Endothelial cell of umbilical vein (primary cell): ENCODE measurements around the gene KANSL1. TPM values are rescaled to one million over a fixed set of nuclear protein-coding genes. Genes with fewer than 3 reads are reported as not detected.

Source experiments
- BruUV-seq: library from RNA; stranded (reverse); fragments of 400-500 nt; replicated peaks from 2 replicates; lab custom pipeline; 2021; lab: Mats Ljungman, UMichigan
- CTCF ChIA-PET: fragments of 300-600, 350-600 bp; sonication (Branson Sonifier 250); formaldehyde crosslinking; loops from one replicate; lab custom pipeline; 2021; ENCODE audit warnings: antibody characterized with exemption, inconsistent platforms; lab: Charles Lee
- POLR2A ChIA-PET: fragments of 300-600, 350-600 bp; sonication (Branson Sonifier 250); formaldehyde crosslinking; loops from one replicate; lab custom pipeline; 2021; ENCODE audit warnings: antibody characterized with exemption, inconsistent platforms; lab: Charles Lee
- DNase-seq: peaks from one replicate; pipeline ENCODE4 v3.0.0-alpha.2; 2011; ENCODE audit warnings: low read depth, low spot score
- FAIRE-seq: peaks from 2 replicates; lab custom pipeline; 2011; peaks lifted over from hg19 to GRCh38; lab: Jason Lieb, UNC
- H2AFZ ChIP-seq: 2 replicates; pipeline ENCODE4 v1.6.0; 2012; ENCODE audit warnings: low read depth, low read length, control low read depth, inconsistent platforms
- H3K27ac ChIP-seq: 2 replicates; pipeline ENCODE4 v1.5.1; 2011; ENCODE audit warnings: low read depth, mild to moderate bottlenecking, control low read depth, low read length, moderate library complexity; ENCODE audit not compliant: insufficient read depth
- H3K27me3 ChIP-seq, 2 experiments: 2 replicates each; pipeline versions ENCODE4 v1.6.0 to v1.6.1; 2011; ENCODE audit warnings: low read length in 2 of 2, mixed read lengths in 1 of 2; ENCODE audit not compliant: control insufficient read depth in 2 of 2, insufficient read depth in 2 of 2
- H3K36me3 ChIP-seq, 2 experiments: 2 replicates in 1 of 2; 3 replicates in 1 of 2; pipeline ENCODE4 v1.5.1; 2011; ENCODE audit warnings: low read length in 2 of 2, mild to moderate bottlenecking in 1 of 2, moderate library complexity in 1 of 2; ENCODE audit not compliant: control insufficient read depth in 2 of 2, insufficient read depth in 2 of 2; ENCODE audit errors: extremely low read depth in 1 of 2
- H3K4me1 ChIP-seq: 3 replicates; pipeline ENCODE4 v1.5.1; 2011; ENCODE audit warnings: mild to moderate bottlenecking, low read length; ENCODE audit not compliant: control insufficient read depth, insufficient read depth; ENCODE audit errors: extremely low read depth
- H3K4me2 ChIP-seq: 2 replicates; pipeline ENCODE4 v1.6.1; 2011; ENCODE audit warnings: low read length, control low read depth, mixed read lengths; ENCODE audit not compliant: insufficient read depth
- H3K4me3 ChIP-seq, 3 experiments: fragments of 200-600 bp in 1 of 3; sonication (generic), shearing (Covaris generic) in 1 of 3; replicated peaks in 1 of 3; 2 replicates each; pipeline ENCODE4 v1.5.1; 2011 to 2016; ENCODE audit warnings: control low read depth in 3 of 3, low read length in 3 of 3, mild to moderate bottlenecking in 2 of 3, inconsistent platforms in 1 of 3, low read depth in 1 of 3, moderate library complexity in 1 of 3; ENCODE audit not compliant: insufficient read depth in 1 of 3
- H3K79me2 ChIP-seq: 2 replicates; pipeline ENCODE4 v1.6.0; 2012; ENCODE audit warnings: low read length, inconsistent platforms; ENCODE audit not compliant: control insufficient read depth, insufficient read depth
- H3K9ac ChIP-seq: replicated peaks from 2 replicates; pipeline ENCODE3; 2011; ENCODE audit warnings: low read length, control low read depth; ENCODE audit not compliant: insufficient read depth; ENCODE audit errors: extremely low read depth
- H3K9me1 ChIP-seq: replicated peaks from 3 replicates; pipeline ENCODE4 v1.6.0; 2011; ENCODE audit warnings: mild to moderate bottlenecking, low read length; ENCODE audit not compliant: control insufficient read depth, insufficient read depth; ENCODE audit errors: extremely low read depth
- H3K9me3 ChIP-seq: replicated peaks from 2 replicates; pipeline ENCODE4 v1.5.1; 2012; ENCODE audit warnings: low read length, inconsistent platforms; ENCODE audit not compliant: control insufficient read depth, insufficient read depth
- H4K20me1 ChIP-seq: replicated peaks from 2 replicates; pipeline ENCODE3; 2011; ENCODE audit warnings: mild to moderate bottlenecking, low read length; ENCODE audit not compliant: control insufficient read depth, insufficient read depth; ENCODE audit errors: extremely low read depth
- EZH2 ChIP-seq: IDR thresholded peaks from 2 replicates; pipeline ENCODE4 v1.6.1; 2012; ENCODE audit warnings: borderline replicate concordance, low read depth, mild to moderate bottlenecking, moderate library complexity, low read length, inconsistent platforms; ENCODE audit not compliant: severe bottlenecking
- FOS ChIP-seq: IDR thresholded peaks from 2 replicates; pipeline ENCODE4 v1.6.1; 2011; ENCODE audit warnings: mild to moderate bottlenecking, low read length, moderate library complexity, borderline replicate concordance; ENCODE audit not compliant: insufficient read depth
- GATA2 ChIP-seq: IDR thresholded peaks from 2 replicates; pipeline ENCODE4 v1.7.0; 2011; ENCODE audit warnings: low read depth, mild to moderate bottlenecking, moderate library complexity, mixed read lengths, low read length; ENCODE audit not compliant: insufficient read length, insufficient read depth
- JUN ChIP-seq: IDR thresholded peaks from 2 replicates; pipeline ENCODE4 v1.6.1; 2011; ENCODE audit warnings: borderline replicate concordance, low read depth; ENCODE audit not compliant: insufficient read length, insufficient read depth
- MYC ChIP-seq: IDR thresholded peaks from one replicate; pipeline ENCODE4 v1.6.1; 2011; ENCODE audit warnings: mild to moderate bottlenecking, low read depth, low read length
- POLR2A ChIP-seq: IDR thresholded peaks from 2 replicates; pipeline ENCODE4 v1.6.1; 2012; ENCODE audit warnings: low read depth, mild to moderate bottlenecking, control low read depth, low read length
- dilution Hi-C: fragments of 300-500 bp; cut with MboI; formaldehyde crosslinking; loops from one replicate; pipeline ENCODE4 v1.15.0; 2019; ENCODE audit warnings: low sequenced_read_pairs; ENCODE audit not compliant: extremely low pct_ligation_motif_present
- intact Hi-C: fragments of 100-400 bp; cut with micrococcal nuclease; formaldehyde crosslinking; loops from one replicate; pipeline ENCODE4 v1.10.0; 2022
- polyA plus RNA-seq, 4 experiments: library from polyadenylated mRNA; depleted of rRNA in 3 of 4; stranded (reverse) in 3 of 4; unstranded in 1 of 4; fragments of >200 nt; gene quantifications; 2 replicates each; pipeline versions ENCODE4 v1.2.1 to v1.2.3, GENCODE V29; 2011 to 2012; ENCODE audit warnings: missing spikeins in 1 of 4
- total RNA-seq: library from RNA; stranded (reverse); gene quantifications from 2 replicates; pipeline ENCODE4 v1.2.3, GENCODE V29; 2021
- TF ChIP-seq, protein P1 (sequence below): IDR thresholded peaks from 2 replicates; pipeline ENCODE4 v1.6.1; 2011; ENCODE audit not compliant: insufficient read depth, insufficient read length
- TF ChIP-seq, protein P2 (sequence below), 2 donors: IDR thresholded peaks; 1 replicate in 1 of 2; 2 replicates in 1 of 2; pipeline ENCODE4 v1.5.1; 2011; ENCODE audit warnings: low read length in 2 of 2, mild to moderate bottlenecking in 2 of 2, moderate library complexity in 2 of 2, control low read depth in 1 of 2, inconsistent platforms in 1 of 2, low read depth in 1 of 2; ENCODE audit not compliant: insufficient read depth in 1 of 2; ENCODE audit errors: extremely low read depth in 1 of 2

Gene KANSL1
- total and polyA plus RNA-seq, 2 donors (not counting 3 experiments of a cell fraction or from before 2014, with no cell fraction given): 29.1 to 74.0 TPM

DNA sequence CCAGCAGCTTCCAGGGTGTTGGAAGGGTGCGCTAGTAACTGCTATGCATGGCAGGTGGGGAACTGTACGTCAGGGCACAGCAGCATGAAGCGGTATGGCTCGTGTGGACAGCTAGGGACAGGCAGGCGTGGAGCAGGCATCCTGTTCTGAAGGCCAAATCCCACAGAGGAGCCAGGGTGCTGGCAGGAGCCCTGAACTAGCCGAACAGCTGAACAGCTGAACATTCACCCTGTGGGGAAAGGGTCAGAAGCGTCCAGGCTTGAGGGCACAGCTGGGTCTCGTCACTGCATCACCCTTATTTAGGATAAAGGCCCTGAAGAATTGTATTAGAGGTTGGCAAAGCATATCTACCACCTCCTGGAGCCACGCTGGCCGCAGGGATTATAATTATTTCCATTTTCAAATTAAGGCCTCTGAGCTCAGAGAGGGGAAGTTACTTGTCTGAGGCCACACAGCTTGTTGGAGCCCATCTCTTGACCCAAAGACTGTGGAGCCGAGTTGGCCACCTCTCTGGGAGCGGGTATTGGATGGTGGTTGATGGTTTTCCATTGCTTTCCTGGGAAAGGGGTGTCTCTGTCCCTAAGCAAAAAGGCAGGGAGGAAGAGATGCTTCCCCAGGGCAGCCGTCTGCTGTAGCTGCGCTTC is 197.5 kb downstream of the KANSL1 start:
- no peaks in the 10 kb centered on the region for H3K9me3 ChIP-seq
- intact Hi-C loops: no loop called here
- no peak overlapping the region for H3K4me3 ChIP-seq
- dilution Hi-C loops: no loop called here
- DNase-seq: no peak
- no TSS peak for BruUV-seq
- no peak for FAIRE-seq
- ChIA-PET CTCF (interaction anchor here (1.1 to 1.6 kb wide), 3 partner anchors 9 to 217 kb away, joined by 3 to 6 read pairs (median 5); no protein-coding TSS in a partner anchor), POLR2A (no interaction called here)
- TF ChIP-seq, protein P1, sequence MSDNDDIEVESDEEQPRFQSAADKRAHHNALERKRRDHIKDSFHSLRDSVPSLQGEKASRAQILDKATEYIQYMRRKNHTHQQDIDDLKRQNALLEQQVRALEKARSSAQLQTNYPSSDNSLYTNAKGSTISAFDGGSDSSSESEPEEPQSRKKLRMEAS: no peak
- no peak for TF ChIP-seq FOS
- no peak for TF ChIP-seq MYC
- TF ChIP-seq GATA2: no peak
- H3K36me3 ChIP-seq: no peaks in the 10 kb centered on the region
- no peak overlapping the region for H3K4me2 ChIP-seq
- H3K79me2 ChIP-seq: no peaks in the 10 kb centered on the region
- no peaks in the 10 kb centered on the region for H3K4me1 ChIP-seq
- no peak overlapping the region for H3K27ac ChIP-seq
- no peak overlapping the region for H3K9ac ChIP-seq
- H3K9me1 ChIP-seq: no peaks in the 10 kb centered on the region
- no peak overlapping the region for H2AFZ ChIP-seq
- no peaks in the 10 kb centered on the region for H3K27me3 ChIP-seq
- H4K20me1 ChIP-seq: no peaks in the 10 kb centered on the region

DNA sequence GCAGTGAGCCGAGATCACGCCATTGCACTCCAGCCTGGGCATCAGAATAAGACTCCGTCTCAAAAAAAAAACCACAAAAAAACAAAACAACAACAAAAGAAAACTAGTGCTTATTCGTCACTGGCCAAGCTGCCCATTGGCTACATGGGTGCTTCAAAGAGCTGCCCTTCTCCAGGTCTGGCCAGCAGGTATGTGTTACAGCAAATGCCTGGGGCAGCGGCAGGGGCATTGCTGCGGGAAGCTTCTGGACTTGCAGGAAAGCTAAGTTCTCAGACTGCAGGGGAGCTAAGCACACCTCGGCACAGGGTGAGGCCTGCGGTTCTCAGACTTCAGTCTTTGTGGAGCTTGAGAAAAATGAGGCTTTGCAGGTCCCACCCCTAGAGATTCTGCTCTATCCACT is 198.2 kb downstream of the KANSL1 start:
- Histone ChIP-seq H3K9me3 (no peaks in the 10 kb centered on the region), H3K4me3 (no peak overlapping the region), H3K79me2 (no peaks in the 10 kb centered on the region), H3K9ac (no peak overlapping the region), H3K27ac (no peak overlapping the region), H3K27me3 (no peaks in the 10 kb centered on the region), H4K20me1 (no peaks in the 10 kb centered on the region), H2AFZ (no peak overlapping the region), H3K4me1 (no peaks in the 10 kb centered on the region), H3K4me2 (no peak overlapping the region), H3K36me3 (no peaks in the 10 kb centered on the region), H3K9me1 (no peaks in the 10 kb centered on the region)
- no TSS peak for BruUV-seq
- intact Hi-C loops: no loop called here
- ChIA-PET POLR2A (no interaction called here), CTCF (interaction anchor here (0.7 to 1.6 kb wide), 4 partner anchors 9 to 218 kb away, joined by 3 to 6 read pairs (median 4); no protein-coding TSS in a partner anchor)
- dilution Hi-C loops: no loop called here
- DNase-seq: no peak
- TF ChIP-seq, protein P2, sequence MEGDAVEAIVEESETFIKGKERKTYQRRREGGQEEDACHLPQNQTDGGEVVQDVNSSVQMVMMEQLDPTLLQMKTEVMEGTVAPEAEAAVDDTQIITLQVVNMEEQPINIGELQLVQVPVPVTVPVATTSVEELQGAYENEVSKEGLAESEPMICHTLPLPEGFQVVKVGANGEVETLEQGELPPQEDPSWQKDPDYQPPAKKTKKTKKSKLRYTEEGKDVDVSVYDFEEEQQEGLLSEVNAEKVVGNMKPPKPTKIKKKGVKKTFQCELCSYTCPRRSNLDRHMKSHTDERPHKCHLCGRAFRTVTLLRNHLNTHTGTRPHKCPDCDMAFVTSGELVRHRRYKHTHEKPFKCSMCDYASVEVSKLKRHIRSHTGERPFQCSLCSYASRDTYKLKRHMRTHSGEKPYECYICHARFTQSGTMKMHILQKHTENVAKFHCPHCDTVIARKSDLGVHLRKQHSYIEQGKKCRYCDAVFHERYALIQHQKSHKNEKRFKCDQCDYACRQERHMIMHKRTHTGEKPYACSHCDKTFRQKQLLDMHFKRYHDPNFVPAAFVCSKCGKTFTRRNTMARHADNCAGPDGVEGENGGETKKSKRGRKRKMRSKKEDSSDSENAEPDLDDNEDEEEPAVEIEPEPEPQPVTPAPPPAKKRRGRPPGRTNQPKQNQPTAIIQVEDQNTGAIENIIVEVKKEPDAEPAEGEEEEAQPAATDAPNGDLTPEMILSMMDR (IDR thresholded peaks at IDR 0.05; ENCODE audit: extremely low read depth in 1 of 2, insufficient read depth in 1 of 2, low read depth in 1 of 2, low read length in 2 of 2): no peak
- TF ChIP-seq MYC: no peak
- no peak for TF ChIP-seq EZH2
- TF ChIP-seq JUN: no peak
- TF ChIP-seq POLR2A: no peak
- FAIRE-seq: no peak
